KOPT-K1 (cell line): Measurements from ENCODE around the gene MAPK9.

Experiments
- H3K27ac ChIP-seq: fragments of 200-600 bp; sonication (generic); 2 replicates; pipeline ENCODE4 v1.5.1; 2016; ENCODE audit warnings: antibody characterized with exemption, mild to moderate bottlenecking, low read depth, low read length; ENCODE audit not compliant: poor library complexity, severe bottlenecking
- H3K36me3 ChIP-seq: fragments of 200-600 bp; sonication (generic); 2 replicates; pipeline ENCODE4 v1.5.1; 2017; ENCODE audit warnings: antibody characterized with exemption, mild to moderate bottlenecking, low read length, moderate library complexity; ENCODE audit not compliant: insufficient read depth
- H3K9me3 ChIP-seq: fragments of 200-600 bp; sonication (generic); 2 replicates; pipeline ENCODE4 v1.5.1; 2017; ENCODE audit warnings: antibody characterized with exemption, low read length, mild to moderate bottlenecking; ENCODE audit not compliant: insufficient read depth, poor library complexity, severe bottlenecking

The MAPK9 gene

DNA sequence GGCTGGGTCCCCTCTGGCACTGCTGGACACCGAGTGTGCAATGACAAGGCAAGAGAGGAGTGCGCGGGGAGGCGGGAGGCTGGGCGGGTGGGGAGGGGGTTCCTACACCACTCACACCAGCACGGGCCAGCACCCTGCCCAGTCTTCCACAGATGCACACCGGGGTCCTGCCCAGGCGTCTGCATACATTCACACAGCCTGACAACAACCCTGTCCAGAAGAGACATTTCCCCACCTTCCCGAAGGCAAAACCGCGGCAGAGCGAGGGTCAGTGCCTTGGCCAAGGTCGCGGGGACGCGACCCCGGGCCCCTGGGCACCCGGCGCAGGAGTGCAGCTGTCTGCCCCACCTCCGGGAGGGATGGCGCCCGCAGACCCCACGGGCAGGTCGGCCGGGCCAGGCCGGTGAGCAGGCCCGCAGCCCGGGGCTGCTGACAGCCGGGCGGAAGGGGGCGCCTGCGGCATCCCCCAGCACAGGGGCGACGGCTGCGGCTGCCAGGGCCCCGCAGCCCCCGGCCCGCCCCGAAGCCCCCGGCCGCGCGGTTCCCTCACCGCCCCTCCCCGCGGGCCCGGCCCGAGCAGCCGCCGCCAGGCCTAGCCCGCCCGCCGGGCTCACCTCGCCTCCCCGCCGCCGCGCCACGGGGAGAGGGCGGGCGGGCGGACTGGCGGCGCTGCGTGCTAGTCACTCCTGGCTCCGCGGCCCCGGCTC, 496 bp downstream of the MAPK9 start:
- peak overlapping the region; percentile 58 for H3K27ac ChIP-seq

DNA sequence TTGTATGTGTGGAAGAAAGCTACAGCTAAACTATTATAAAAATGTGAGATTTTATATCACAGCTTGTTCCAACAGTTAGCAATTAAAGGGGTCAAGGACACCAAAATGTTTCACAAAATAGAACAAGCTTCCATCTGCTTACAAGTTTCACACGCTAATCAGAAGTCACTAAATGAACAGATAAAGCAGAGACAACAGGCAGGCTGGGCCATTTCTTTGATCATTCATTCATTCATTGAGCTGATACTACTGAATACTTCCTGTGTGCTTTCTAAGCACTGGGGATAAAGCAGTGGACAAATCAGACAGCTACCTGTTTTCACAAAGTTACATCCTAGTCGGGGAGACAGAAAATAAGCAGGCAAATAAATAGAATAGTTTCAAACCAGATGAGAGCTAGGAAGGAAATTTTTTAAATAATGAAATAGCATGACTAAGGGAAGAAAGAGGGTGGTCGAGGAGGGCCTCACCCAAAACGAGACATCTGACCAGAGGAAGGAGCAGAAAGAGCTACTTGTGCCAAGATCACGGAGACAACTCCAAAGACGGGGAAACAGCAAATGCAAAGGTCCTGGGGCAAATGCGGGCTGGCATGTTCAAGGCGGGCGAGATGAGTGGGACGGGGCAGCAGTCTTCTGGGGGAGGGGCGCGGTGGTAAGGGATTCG, 1.2 kb downstream of the MAPK9 start:
- Histone ChIP-seq H3K36me3 (peaks cover 30% of the 10 kb centered on the region), H3K27ac (no peak overlapping the region), H3K9me3 (no peaks in the 10 kb centered on the region)

More for the DNA sequence above, 496 bp downstream of the MAPK9 start:
- Histone ChIP-seq H3K9me3 (no peaks in the 10 kb centered on the region), H3K36me3 (peaks cover 28% of the 10 kb centered on the region)

DNA sequence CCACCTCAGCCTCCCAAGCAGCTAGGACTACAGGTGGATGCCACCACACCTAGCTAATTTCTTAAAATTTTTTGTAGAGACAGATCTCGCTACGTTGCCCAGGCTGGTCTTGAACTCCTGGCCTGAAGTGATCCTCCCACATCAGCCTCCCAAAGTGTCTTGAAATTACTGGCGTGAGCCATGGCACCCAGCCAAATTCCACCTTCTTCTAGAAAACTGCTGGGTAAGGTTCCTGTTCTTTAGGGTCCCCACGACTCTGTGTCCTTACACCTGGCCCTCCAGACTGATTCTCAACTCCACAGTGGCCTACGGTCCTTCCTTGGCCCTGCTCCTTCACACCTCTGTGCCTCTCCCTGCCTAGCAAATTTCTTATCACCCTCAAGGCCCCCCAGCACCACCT, 1.9 kb downstream of the MAPK9 start:
- Histone ChIP-seq H3K9me3 (no peaks in the 10 kb centered on the region), H3K27ac (no peak overlapping the region), H3K36me3 (peaks cover 33% of the 10 kb centered on the region)

DNA sequence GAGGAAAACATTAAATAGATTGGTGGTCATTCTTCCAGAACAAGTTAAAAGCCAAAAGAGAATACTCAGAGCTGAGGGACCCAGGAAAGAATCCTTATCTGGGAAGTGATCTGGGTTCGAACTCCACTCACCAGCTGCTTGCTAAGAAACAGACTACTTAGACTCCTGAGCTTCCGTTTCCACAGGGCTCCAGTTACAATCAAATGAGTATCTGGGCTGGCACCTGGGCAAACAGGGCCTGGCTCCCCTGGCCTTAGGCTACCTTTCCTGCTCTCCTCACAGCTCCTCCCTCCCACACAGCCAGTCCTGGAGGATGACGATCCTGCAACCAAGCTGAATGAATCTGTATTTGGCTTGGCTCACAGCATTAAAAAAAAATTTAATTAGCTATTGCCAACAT, 2.5 kb downstream of the MAPK9 start:
- Histone ChIP-seq H3K9me3 (no peaks in the 10 kb centered on the region), H3K27ac (no peak overlapping the region), H3K36me3 (peaks cover 33% of the 10 kb centered on the region)

DNA sequence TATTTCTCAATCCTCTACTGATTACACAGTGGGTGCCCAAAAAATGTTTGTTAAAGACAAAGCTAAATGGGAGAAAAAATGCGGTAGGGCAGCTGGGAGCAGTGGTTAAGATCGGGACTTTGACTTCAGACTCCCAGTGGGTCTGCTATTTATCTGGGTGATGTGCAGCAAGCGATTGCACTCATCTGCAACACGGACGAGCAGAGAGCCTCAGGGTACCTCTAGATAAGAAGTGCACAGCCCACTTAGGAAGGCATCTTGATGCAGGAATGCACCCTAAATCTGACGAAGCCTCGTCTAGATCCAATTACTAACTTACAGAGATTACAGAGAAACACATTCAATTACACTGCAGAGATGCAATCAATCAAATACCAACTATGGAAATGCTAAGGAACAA, 4.0 kb downstream of the MAPK9 start:
- H3K9me3 ChIP-seq, result no peaks in the 10 kb centered on the region
- H3K36me3 ChIP-seq, result peaks cover 42% of the 10 kb centered on the region
- H3K27ac ChIP-seq, result no peak overlapping the region

DNA sequence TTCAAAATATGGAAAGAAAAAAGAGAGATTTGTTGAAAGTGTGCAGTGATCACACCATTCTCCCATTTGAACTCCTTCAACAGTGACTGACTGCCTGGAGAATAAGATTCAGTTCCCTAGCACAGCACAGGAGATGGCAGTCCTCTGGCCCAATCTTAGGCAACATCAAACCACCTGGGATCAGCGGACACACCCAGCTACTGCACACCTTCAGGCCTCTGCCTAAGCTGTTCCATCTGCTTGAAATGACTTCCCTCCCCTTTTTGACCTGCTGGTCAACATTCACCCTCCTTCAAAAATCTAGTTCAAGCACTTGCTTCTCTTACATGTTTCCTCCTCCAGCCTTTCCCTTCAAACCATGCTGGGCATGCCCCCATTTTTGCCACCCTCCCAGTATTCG, 4.5 kb downstream of the MAPK9 start:
- H3K27ac ChIP-seq, result no peak overlapping the region
- H3K36me3 ChIP-seq, result peaks cover 47% of the 10 kb centered on the region

DNA sequence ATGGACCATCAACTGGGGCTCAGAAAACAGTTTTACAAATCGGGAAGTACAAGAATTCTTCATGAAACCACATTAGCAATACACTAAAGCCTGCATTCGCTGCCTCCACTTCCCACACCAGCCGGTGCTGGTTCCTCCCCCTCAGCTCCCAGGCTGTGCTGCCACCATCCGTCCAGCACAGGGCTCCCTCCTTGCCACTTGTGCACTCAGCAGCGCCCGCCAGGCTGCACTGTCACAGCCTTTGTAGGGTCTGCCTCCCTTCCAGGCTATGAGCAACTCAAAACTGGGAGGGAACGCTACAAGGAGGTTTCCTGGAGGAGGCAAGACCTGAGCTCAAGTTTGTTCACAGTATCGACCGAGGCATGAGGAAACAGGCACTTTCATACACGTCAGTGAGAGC, 7.7 kb downstream of the MAPK9 start:
- H3K9me3 ChIP-seq, result peaks cover 4% of the 10 kb centered on the region
- H3K27ac ChIP-seq, result no peak overlapping the region
- peaks cover 78% of the 10 kb centered on the region for H3K36me3 ChIP-seq

More for the DNA sequence above, 4.5 kb downstream of the MAPK9 start:
- H3K9me3 ChIP-seq, result no peaks in the 10 kb centered on the region

DNA sequence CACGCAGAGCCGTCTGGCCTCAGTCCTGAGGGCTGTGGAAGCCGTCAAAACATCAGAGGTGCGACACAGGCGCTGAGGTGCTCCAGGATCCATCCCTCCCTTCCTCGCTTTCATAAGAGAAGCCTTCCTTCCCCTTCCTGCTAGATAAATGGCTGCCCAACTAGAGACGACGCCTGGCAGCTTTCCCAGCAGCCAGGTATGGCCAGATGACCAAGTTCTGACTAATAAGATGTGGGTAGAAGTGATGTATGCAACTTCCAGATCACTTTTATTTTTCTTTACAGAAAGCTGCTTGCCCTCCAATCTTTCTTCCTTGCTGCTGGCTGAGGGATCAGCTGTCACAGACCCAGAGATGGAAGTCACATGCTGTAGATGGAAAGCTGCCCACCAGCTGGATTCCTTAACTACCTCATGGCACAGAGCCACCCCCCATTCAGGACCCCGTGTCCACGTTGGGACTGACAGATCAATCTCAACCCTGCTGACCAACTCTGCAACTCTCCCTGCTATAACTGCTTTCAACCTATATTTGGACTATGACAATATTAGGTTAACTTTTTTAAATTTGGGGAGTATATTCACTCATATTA, 8.8 kb downstream of the MAPK9 start:
- peaks cover 7% of the 10 kb centered on the region for H3K9me3 ChIP-seq
- peaks cover 88% of the 10 kb centered on the region for H3K36me3 ChIP-seq
- H3K27ac ChIP-seq, result no peak overlapping the region

DNA sequence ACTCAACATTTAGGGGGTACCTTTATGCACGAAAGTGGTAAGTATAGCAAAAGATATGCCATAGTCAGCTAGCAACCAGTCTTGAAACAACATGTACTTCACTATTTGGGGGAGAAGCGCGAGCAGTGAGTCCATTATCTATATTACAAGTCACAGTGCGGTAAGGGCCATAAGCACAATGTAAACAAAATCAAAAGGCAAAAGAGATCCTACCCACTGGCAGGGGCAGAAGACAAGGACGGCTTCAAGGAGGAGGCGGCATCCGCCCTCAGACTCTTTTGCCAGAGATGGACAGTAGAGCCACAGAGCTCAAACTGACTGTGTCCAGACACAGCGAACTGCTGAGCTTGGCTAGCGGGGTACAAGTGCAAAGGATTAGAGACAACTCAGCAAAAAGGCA, 9.6 kb downstream of the MAPK9 start:
- H3K9me3 ChIP-seq, result peaks cover 14% of the 10 kb centered on the region
- H3K36me3 ChIP-seq, result peaks cover 90% of the 10 kb centered on the region
- no peak overlapping the region for H3K27ac ChIP-seq

DNA sequence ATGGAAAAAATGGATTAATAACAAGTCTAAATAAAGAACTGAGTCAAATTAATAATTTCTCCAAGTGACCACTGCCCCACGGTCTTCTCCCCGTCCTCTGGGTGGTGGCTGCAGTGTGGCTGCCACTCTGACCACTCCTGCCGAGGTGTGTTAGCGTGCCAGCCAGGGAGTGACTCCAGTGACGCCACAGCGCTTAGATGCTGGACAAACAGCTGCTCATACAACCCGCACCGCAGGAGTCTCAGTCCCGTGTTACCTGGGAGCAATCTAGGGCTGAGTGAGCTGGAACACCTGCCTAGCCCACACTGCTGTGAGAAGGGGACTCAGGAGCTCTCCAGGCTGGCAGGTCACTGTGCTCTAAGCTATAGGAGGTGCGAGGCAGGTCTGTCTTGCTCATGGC, 10.2 kb downstream of the MAPK9 start:
- peaks cover 20% of the 10 kb centered on the region for H3K9me3 ChIP-seq
- H3K36me3 ChIP-seq, result peaks cover 90% of the 10 kb centered on the region
- no peak overlapping the region for H3K27ac ChIP-seq

DNA sequence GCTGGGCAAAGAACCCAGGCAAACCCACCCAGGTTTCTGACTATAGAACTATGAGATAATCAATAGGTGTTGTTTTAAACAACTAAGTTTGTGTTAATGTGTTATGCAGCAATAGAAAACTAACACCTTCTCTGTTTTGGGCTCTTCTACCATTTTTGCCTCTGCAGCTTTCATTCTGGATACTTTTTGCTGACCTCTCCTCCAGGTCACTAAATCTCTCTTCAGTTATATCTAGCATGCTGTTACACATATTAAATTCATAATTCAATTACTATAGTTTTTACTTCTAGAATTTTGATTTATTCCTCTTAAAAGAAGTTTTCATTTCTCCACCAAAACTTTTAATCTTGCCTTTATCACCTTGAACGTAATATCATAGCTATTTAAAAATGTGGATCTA, 17.2 kb downstream of the MAPK9 start:
- Histone ChIP-seq H3K9me3 (peaks cover 57% of the 10 kb centered on the region), H3K36me3 (peaks cover 73% of the 10 kb centered on the region)

DNA sequence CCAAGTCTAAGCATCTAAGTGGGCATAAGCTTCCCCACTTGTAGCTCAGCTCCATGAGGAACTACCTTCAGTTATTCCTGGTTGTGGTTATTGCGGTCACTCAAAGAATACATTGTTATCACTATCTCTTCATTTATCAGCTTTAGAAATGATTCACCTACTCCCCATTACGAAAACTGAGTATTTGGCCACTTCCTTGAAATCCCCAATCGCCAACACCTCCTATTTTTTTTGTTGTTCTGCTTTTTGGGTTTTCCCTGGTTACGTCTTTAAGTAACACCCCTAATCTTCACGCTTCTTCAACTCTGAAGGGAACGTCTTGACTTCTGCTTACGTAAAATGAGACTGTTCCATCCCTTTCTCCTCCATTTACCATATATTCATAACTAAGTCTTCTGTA, 20.7 kb downstream of the MAPK9 start:
- peaks cover 70% of the 10 kb centered on the region for H3K36me3 ChIP-seq
- no peak overlapping the region for H3K27ac ChIP-seq
- H3K9me3 ChIP-seq, result peaks cover 60% of the 10 kb centered on the region

More for the DNA sequence above, 17.2 kb downstream of the MAPK9 start:
- H3K27ac ChIP-seq, result no peak overlapping the region

DNA sequence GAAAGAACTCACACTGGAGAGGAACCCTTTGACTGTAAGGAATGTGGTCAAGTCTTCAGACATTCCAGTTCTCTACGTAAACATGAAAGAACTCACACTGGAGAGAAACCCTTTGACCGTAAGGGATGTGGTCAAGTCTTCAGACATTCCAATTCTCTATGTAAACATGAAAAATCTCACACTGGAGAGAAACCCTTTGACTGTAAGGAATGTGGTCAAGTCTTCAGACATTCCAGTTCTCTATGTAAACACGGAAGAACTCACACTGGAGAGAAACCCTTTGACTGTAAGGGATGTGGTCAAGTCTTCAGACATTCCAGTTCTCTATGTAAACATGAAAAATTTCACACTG, 32.6 kb downstream of the MAPK9 start:
- no peak overlapping the region for H3K27ac ChIP-seq
- peaks cover 97% of the 10 kb centered on the region for H3K36me3 ChIP-seq
- peaks cover 98% of the 10 kb centered on the region for H3K9me3 ChIP-seq

DNA sequence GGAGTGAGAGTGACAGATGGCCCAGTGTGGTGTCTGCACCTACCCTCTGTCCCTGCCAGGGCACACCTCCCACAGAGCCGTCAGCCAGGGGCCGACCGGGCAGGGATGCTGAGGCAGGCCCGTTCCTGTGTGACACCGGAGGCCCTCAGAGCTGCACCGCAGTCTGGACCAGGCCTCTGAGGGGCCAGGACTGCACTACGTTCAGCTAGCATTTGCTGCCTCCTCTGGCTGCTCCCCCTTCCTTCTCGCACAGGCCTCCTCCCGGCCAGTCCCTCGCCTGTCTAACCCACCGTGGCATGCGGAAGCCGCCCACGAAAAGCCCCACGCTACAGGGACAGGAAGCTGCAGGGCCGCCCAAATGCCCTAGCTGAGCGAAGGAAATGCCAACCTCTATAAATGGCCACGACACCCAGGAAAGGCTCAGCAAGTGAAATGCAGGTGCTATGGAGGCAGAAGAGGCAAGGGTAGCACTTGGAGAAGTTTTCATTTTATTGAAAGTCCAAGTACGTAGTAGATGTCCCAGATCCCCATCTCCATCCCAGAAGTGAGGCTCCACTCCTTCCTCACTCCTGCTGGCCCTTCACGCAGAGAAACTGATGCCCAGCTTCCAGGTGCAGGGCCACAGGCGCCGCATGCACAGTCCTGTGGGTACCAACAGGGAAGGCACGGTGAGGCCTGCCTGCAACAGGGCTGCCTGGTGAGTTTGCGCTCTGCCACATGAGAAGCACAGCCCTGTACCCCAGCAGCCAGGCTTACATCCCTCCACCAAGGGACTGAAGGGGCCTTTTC, 38.7 kb downstream of the MAPK9 start:
- Histone ChIP-seq H3K36me3 (peaks cover 90% of the 10 kb centered on the region), H3K9me3 (peaks cover 88% of the 10 kb centered on the region), H3K27ac (no peak overlapping the region)

DNA sequence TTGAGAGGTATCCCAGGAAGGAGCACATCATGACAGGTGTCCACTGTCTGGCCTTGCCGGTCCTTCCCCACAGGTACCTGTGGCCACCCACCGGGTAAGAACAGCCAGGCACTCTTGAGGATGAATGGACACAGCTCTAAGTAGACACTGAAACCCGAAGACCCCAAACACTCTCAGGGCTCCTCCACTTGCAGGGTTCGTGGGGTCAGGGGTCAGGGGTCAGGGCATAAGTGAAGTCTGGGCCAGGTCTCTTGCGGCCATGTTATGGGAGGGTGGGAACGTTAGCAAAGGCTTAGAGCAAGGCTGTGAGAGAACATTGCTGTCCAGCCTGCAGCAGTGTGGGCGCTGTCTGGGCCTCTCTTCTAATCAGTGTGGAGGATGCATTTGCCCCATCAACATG, 40.0 kb downstream of the MAPK9 start:
- peaks cover 74% of the 10 kb centered on the region for H3K9me3 ChIP-seq
- H3K27ac ChIP-seq, result no peak overlapping the region
- H3K36me3 ChIP-seq, result peaks cover 89% of the 10 kb centered on the region
